Inflammatory macrophage (primary cell): ENCODE results near the gene CARMIL1.
A peak's percentile ranks its signal among the peaks of the same experiment; 100 is the strongest.

Experiments
- DNase-seq, 2 donors: peaks; one replicate each; pipeline ENCODE4 v3.0.0-alpha.2; 2020 to 2022

The CARMIL1 gene

DNA sequence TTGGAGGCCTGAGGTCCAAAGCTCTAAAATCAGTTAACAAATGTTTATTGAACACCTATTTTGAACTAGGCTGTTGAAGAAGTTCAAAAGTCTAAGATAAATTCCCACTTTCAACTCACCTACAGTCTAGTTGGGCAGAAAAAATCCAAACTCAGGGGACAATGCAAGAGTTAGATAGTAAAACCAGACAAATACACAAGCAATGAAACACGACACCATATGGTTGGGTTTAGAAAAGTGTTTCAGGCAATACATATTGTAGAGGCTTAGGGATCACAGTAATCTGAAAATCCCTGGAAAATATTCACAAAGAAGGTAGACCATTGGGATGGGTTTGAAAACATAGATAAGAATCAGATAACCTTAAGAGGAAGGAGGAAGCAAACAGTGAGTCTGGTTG is 1.3 kb upstream of the CARMIL1 start:
- DNase-seq, result no peak

DNA sequence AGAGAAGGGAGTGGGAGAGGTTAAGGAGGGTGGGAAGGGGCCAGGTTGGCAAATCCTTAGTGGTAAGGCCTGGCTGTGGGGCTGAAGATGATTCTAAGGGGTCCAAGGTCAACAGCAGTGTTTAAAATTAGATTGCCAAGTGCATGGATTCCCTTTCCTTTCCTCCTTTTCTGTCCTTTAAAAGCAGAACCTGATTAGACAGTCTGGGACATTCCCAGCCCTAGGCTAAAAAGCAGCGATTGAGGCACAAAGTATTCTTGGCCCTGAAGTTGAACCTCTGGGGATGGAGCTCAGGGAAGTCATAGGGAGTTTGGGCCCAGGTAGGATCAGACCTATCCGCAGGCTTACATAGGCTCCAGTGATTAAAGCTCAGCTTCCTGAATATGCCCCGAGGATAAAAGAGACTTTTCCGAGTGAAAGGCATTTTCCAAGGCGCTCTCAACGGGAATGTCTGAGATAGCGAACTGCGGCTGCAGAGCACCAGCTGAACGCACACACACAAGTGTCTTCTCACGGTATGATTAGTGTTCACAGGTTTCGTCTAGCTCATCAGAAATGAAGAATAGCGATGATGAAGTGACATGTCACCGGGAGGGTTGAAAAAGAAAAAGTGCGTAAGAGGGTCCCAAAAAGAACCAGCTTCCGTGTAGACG is 787 bp upstream of the CARMIL1 start:
- no peak for DNase-seq

DNA sequence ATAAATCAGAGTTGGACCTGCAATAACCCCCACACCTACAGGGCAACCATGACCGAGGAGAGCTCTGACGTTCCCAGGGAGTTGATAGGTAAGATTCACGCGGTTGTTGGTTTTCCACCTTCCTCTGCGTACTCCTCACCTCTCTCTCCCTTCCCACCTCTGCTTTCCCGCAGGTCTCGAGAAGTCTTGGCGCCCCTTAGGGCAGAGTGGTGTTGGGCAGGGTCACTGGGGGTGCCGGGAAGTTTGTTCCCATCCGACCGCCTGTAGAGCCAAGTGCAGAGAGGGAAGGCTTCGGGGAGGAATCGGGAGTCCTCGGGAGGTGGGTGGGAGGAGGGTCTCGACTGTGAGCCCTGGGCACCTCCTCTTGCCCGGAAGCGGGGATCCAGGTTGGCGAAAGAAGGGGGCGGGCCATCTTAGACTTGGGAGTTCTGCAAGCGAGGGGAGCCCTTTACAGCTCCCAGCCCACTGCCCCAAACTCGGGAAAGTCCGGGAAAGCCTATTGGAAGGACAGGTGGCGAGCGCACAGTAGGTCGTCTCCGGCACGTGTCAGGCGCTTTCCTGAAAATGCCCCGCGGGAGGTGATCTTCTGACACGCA is 672 bp downstream of the CARMIL1 start:
- no peak for DNase-seq

DNA sequence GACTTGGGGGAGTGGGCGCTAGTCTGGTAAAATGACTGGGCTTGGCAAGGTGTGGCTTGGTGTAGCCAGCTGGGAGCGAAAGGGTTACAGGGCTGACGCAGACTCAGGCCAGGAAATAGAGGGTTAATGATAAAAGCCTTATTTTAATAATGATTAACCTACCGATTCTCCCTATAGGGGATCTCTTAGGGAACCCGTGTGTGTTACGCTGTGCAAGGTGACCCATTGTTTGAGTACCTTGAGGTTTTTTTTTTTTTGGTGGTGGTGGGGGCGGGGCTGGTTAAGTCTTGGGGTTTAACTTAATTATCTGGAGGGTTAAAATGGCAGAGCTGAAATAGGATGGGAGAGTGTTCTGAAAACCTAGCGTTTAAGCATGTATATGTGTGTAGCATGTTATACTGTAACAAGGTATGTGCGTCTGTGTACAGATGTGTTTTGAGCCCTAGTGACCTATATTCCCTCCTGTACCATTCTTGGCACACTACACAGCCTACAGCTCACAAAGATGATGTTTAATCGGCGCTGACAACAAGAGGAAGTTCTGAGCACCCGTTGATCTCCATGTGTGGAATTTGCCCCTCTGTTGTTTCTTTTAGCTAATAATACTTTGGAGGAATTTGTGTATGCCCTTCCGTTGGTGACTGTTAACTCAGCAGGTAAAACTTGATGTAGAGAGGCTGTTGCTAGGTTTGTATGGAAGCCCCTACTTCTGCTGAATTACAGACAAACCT is 1.3 kb downstream of the CARMIL1 start:
- DNase-seq, result no peak

DNA sequence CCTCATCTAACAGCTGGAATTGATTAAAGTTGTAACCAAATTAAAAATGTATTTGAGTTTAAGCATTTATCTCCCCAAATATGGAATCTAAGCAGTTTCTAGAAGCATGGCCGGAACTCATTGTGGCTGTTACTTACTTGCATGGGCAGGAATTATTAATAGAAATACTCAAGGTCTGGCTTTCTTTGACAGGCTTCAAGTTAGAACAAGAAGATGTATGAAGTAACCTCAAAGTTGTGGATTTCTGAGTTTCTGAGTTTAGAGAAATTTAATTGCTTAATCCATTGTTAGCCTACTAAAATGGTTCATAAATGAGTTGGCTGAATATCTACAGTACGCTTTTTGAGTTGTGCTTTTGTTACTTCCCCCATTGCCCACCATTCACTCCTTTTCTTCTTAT is 7.7 kb downstream of the CARMIL1 start:
- no peak for DNase-seq

DNA sequence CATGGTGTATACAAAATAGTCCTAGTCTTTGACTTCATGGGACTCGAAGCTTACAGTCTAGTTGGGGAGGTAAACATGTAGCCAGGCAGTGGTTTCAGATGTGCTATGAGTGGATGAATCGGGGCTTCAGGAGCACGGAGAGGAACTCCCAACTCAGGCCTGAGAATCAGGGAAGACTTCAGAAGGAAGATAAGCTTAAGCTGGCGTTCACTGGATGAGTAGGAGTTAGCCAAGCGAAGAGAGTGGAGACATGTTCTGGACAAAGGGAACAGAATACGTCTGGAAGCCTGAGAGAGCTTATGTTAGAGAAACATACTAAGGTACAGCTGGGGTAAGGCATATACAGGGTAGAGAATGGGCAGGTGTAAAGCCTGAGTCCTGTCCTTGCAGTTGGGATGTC is 8.8 kb downstream of the CARMIL1 start:
- DNase-seq, result no peak

DNA sequence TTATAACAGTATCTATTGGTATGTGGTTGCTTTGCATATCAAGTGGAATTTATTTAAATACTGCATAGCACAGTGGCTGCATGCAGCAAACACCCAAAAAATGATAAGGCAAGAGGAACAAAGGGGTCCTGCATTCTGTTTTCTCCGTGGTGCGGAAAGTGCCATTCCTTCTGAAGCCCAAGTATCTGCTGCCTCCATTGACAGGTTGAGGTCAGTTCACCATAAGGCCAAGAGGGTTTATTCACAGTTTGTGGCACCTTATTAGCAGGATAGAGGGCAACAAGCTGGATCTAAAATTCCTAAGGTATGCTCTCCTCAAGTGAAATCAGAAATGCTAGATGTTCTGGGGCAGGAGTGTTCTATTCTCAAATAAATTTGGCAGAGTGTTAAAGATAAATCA is 9.3 kb downstream of the CARMIL1 start:
- no peak for DNase-seq

DNA sequence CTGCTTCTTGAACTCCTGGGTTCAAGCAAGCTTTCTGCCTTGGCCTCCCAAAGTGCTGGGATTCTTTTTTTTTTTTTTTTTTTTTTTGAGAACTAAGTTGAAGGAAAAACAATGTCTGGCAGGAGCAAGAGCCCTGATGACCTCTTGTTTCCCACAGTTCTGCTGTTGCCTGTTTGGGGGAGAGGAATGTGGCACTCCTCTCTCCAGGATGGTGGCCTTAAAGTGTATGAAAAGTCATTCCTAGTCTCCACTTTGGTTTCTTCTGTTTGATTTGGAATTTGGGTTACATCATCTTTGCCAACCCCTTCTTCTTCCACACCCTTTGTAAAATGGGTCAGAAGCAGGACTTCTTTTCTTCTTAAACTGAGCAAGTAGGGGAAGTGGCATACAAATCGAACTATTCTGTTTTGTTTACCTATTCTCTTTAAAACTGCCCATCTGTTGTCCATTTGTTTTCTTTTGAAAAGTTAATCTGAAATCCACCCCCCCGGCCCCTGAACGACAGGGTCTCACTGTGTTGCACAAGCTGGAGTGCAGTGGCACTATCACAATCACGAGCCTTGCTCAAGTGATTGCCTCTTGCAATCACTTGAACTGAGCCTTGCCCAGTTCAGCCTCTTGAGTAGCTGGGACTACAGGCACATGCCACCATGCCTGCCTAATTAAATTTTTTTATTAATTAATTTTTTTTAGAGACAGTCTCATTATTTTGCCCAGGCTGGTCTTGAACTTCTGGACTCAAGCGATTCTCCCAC is 11.3 kb downstream of the CARMIL1 start:
- DNase-seq, result no peak

DNA sequence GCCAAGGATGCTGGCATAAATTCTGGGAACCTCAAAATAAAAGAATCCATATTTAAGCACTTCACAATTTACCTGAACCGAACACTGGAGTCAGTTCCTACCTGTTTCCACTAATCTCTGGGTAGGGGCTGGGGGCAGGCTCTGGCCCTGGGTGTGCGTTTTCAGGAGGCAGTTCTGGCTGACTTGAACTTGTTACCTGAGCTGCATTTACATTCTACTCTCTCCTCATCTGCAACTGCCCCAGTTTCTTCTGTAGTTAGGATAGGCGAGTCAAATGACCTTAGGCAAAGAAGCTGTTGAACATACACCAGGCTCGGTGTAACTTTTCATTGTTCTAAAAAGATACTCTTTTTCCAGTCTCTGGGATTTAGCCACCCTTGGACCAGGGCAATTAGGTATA is 13.2 kb downstream of the CARMIL1 start:
- no peak for DNase-seq

DNA sequence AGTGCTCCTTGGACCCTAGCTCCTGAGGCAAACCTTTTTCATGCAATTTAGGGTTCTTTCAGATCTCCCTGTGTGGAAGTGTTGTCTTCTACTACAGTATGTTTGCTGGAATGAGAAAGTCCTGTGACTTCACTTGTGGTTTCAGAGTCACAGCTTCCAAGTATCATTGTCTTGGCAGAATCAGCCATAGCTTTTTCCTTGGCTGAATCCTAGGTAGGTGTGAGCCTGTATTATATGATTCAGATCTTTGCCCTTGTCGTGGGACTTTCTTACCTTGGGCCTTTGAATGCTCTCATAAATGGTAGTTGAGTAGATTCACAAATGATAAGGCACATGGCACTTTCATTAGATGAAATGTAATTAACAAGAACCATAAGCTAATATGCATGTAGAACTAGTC is 16.5 kb downstream of the CARMIL1 start:
- DNase-seq, result no peak

DNA sequence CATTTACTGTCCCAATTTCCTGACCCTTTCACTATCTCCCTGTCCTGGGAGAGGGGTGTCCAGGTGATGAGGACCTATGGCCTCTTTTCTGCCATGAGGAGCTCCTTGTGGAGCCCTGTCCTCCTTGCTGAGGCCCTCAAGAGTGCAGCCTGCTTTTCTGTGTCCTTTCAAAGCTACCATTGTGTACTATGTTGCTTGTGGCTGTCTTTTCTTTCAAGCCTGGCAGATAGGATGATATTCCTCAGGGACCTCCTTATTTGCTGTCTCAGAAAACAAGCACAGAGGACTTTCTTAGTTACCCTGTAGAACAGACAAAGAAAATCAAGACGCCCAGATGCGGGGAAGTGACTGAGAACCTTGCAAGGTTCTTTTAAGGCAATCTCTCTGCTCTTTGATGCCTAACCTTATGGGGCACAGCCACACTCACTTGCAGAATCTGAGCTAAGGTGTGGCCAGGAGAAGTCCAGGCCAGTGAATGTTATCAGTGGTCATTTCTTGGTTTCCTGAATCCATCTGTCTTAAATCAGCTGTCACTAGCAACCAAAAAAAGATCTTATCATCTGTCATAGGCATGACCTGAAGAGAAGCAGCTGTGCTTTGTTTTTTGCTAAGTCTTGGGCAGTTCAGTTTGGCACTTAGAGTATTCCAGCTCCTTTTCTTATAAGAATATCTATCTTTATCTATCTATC is 17.2 kb downstream of the CARMIL1 start:
- DNase-seq, result no peak

DNA sequence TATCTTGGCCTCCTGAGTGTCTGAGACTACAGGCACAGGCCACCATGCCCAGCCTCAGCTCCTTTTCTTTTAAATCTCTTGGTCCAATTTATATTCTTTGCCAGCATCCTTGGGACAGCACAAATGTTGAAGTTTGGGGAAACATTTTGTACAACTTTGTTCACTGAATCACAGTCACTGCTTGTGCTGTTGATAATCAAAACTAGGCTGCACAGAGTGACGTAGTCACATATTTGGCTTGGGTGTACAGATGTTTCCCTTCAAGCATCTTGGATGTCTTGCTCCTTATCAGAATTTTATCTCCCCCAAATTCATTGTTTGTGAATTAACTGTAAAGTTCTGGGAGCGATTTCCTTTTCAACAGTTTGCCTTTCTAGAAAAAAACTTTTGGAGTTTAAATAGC is 17.9 kb downstream of the CARMIL1 start:
- no peak for DNase-seq

DNA sequence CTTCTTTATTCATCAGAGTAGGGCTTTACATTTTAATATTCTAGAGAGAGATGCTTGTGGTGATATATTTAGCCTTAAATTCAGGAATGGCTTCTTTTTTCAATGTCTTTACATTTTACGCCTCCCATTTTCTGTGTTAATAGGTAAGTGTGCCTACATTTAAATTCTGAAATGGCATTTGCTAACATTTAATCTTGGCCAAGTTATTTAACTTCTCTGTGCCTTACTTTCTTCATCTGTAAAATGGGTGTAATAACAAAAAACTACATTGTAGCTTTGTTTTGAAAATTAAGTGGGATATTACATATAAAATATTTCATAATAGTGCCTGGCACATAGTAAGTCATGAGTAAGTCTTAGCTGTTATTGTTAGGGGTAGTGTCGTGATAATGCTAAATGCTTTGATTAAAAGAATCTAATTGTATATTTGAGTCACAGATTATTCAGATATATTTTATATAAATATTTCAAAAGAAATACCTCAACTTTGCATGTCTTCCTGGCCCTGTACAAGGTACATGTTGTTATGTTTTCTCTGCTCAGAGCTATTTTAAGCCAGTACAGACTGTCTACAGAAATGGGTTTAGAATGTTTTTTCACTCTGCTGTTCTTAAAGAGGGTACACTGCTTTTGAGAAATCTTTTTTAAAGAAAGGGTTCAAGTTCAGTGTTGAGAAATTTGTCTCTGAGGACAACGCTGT is 18.8 kb downstream of the CARMIL1 start:
- no peak for DNase-seq

DNA sequence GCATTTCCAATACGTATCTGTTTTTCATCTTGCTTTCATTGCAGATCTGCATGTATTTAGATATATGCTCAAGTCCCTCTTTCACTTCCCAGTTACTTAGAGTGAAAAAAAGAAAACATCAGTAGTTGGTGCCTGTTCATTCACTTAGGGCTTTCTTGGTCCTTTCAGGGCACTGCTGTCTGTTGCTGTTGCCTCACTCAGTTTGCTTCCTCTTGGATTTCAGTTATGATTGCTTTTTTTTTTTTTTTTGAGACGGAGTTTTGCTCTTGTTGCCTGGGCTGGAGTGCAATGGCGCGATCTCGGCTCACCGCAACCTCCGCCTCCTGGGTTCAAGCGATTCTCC is 19.3 kb downstream of the CARMIL1 start:
- DNase-seq, result peak; percentile 60 to 72

DNA sequence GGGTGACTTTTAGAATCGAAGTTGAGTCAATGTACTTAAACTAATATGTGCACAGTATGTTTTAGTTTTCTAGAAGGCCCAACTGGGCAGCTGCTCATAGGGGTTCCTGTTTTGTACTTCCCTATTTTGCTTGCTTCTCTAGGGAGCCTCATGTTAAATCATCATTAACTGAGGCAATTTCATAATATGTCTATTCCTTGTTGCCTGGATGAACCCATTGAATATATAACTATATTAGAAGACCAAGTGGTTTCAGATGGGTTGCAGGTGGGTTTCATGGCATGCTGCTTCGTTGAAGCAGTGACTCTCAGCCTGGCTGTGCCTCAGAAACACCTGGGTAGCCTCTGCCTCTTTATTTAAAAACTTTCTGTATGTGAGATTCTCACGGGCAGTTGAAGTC is 22.2 kb downstream of the CARMIL1 start:
- DNase-seq, result peak; percentile 86 to 90

DNA sequence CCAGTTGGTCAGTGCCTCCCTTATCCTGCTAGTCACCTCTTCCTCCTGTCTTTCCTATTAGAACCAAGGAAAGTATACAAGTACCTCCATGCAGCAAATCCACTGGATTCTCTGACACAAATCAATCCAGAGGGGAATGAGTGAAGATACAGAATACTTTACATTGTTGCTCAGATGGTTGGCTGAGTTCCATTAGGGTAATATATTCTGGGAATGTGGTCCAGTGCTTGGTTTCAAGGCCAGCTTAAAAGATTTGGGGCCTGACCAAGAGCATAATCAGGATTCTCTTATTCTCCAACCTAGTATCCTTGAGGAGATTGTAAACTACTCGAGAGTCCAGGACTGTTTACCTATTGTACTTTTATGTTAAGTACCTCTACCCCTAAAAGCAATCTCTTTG is 23.0 kb downstream of the CARMIL1 start:
- DNase-seq, result no peak

DNA sequence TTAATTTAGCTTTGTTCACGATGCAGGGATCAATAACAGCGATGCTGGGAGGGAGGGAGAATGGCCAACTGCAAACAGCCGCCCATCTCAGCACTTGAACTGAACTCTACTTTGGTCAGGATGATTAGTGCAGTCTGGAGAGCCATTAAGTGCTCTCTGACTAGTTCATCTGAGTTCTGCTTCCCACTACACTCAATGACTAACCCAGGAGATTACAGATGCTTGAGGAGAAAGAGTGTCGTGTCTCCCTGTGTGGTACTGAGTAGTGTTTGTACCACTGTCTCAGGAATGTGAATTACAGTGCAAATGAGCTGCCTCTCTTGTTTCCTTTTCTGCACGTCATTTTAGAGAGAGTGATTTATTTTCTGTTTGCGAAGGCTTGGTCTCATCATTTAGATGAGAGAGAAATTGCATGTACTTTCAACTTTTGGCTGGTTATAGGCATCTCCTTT is 23.5 kb downstream of the CARMIL1 start:
- DNase-seq, result peak in 1 of 2 donors; percentile 37

DNA sequence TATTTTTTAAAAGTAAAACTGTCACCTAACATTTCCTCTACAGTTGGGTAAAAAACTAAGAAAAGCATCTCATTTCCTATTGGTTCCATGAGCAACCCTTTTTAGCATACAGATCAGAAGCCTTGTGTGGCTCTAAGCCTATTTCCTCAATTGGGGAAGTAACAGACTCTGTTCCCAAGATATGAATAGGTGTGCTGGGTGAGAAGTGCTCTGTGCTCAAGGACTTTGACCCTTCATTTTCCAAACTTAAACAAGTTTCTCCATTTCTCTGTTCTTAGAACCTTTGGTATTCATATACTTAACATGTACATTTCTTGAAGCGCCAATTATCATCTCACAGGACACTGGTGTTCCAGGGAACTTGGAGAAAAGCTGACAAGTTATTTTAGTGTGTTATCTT is 24.1 kb downstream of the CARMIL1 start:
- DNase-seq, result no peak

DNA sequence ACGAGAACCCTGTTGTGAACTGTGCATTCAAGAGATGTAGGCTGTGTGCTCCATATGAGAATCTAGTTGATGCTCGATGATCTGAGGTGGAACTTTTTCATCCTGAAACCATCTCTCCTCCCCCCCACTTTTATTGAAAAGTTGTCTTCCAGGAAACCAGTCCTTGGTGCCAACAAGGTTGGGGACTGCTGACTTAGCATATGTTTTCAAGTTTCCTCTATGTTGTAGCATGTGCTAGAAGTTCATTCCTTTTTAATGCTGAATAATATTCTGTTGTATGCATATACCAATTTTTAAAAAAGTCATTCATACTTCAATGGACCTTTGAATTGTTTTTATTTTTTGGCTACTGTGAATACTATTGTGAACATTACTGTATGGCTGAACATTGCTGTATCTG is 27.2 kb downstream of the CARMIL1 start:
- no peak for DNase-seq

DNA sequence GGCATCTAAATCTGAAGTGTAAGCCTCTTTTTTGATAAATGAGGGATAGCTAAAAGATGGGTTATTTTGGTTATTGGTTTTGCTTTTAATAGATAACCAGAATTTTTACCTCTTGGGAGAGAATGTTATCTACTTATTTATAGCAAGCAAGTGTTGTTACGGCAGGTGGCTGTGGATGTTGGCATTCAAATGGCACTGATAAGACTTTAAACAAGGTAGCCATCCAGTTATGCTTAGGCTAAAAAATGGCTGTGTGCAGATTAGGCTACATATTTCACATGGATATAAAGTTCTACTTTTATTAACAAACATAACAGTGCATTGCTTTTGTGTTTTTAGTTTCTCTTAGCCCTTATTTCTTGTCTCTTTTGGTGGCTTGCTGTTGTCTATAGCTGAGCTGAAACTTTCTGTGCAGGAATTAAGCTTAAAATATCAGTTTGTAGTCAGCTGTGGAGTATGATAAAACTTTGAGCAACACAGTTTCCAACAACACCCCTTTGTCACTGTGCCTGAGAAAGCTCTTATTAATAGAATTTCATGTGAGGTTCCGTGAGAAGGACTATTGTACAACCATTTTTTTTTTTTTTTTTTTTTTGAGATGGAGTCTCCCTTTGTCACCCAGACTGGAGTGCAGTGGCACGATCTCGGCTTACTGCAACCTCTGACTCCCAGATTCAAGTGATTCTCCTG is 28.8 kb downstream of the CARMIL1 start:
- DNase-seq, result no peak

DNA sequence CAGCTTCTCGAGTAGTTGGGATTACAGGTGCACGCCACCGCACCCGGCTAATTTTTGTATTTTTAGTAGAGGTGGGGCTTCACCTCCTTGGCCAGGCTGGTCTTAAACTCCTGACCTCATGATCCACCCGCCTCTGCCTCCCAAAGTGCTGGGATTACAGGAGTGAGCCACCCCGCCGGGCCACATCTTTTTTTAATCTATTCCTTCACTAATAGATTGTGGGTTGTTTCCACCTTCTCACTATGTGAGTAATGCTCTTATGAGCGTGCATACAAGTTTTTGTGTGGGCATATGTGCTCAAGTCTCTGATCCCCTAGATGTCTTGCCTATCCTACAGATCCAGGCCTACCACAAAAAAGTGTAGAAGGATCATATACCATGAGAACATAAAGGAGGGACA is 30.7 kb downstream of the CARMIL1 start:
- peak in 1 of 2 donors; percentile 38 for DNase-seq
